Tongue (tissue), 2 donors: ENCODE data around the gene EPAS1. TPM values are rescaled to one million over a fixed set of nuclear protein-coding genes. Genes with fewer than 3 reads are reported as not detected.

Experiments used
- DNase-seq: peaks from one replicate; pipeline ENCODE4 v3.0.0-alpha.2; 2015
- total RNA-seq: library from RNA; depleted of rRNA; stranded (reverse); fragments of >200 nt; gene quantifications from one replicate; pipeline ENCODE4 v1.2.3, GENCODE V29; 2014

The EPAS1 gene
- total RNA-seq, 1 donor from 2014 or later = 83.4 TPM

GRCh38 chr2:46410273-46411244, 113.4 kb downstream of the EPAS1 start:
- DNase-seq = no peak

DNA sequence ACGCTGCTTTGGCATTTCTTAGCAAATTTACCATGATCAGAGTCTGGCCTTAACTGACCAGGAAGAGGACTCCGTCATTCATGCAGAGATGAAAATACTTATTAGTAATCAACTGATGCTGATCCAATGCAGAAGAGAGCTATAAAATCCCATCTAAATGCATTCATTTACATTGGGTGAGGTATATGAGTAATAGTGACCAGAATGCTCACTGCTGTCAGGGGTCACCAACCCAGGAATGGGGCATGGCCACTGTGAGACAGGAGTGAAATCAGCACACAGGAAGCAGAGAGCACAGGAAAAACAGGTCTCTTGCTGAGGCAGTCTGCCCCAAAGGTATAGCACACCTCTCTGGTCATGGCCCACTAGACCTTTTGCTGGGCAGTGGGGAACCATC, 114.0 kb downstream of the EPAS1 start:
- DNase-seq = no peak

DNA sequence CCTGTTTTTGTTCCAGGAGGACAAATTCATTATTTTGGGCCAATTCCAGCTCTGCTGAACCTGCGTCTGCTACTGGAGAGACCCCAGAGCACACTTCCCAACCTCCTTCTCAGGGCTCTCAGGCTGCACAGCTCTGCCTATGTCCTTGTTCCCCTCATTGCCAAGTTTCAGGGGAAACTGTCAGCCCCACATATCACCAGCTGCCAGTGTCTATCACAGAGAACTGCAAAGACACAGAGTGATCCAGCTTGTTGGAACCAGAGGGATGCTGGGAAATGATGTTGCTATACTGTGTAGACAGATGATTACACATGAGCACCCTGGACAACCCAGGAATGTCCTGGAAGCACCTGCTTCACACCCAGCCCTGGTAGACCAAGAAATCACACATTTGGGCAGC, 114.8 kb downstream of the EPAS1 start:
- DNase-seq = peak; percentile 85

GRCh38 chr2:46413111-46413510, 115.9 kb downstream of the EPAS1 start:
- no peak for DNase-seq

DNA sequence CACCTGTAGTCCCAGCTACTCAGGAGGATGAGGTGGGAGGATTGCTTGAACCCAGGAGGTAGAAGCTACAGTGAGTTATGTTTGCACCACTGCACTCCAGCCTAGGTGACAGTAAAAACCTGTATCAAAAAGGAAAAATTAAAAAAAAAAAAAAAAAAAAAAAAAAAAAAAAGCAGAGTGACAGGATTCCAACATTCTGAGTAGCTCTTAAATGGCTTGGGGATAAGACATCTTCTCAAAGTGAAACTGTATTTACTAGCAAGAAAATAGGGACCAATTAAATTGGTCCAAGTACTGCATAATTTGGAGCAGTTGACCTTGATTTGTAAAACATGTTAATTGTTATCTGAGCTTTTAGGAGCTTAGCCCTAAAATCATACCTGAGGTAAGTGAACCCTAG, 116.4 kb downstream of the EPAS1 start:
- DNase-seq = no peak

GRCh38 chr2:46414701-46415100, 117.5 kb downstream of the EPAS1 start:
- DNase-seq = no peak

DNA sequence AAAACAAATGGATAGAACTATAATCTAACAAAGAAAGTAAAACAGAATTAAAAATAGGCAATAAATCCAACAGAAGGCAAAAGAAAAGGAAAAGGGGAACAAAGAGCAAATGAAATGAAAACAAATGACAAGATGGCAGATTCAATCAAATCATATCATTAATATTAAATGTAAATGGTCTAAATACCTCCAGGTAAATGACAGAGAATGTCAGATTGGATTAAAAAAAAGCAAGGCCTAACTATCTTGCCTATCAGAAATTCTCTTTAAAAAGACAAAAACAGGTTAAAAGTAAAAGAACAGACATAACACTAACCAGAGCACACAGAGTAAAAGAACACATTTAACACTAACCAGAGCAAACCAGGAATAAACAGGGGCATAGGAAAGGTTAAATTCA, 119.1 kb downstream of the EPAS1 start:
- DNase-seq = no peak

DNA sequence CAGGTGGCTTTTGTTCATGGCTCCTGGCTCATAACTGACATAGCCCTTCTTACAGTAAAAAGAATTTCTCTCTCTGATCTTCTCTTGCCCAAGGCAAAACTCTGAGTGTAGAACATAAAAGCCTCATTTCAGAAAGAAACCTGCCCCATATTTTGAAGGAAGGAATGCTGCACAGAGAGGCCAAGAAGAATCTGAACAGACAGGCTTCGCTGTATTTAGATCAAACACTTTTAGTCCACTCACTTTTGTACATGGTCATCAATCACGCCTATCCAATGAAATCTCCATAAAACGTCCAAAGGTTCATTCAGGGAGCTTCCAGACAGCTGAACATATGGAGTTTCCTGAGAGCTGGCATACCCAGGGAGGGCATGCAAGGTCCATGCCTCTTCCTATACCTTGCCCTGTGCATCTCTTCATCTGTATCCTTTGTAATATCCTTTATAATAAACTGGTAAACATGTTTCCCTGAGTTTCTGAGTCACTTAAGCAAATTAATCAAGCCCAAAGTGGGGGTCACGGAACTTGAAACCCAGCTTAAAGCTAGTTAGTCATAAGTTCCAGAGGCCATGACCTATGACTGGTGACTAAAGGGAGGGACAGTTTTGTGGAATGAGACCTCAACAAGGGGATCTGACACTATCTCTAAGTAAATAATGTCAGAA, 119.7 kb downstream of the EPAS1 start:
- DNase-seq = no peak

- no peak for DNase-seq
Observed at GRCh38 chr2:46420945-46421344, 123.7 kb downstream of the EPAS1 start.

DNA sequence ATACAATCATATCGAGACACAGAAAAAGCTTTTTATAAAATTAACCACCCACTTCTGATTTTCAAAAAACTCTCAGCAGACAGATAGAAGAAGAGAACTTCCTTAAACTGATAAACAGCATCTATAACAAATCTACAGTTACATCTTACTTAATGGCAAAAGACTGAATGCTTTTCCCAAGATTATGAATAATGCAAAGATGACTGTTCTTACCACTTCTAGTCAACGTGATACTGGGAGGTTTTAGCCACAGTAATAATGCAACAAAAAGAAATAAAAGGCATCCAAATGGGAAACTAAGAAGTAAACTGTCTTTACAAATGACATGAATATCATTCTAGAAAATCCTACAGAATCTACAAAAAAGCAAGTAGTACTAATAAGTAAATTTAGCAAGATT, 124.2 kb downstream of the EPAS1 start:
- no peak for DNase-seq

DNA sequence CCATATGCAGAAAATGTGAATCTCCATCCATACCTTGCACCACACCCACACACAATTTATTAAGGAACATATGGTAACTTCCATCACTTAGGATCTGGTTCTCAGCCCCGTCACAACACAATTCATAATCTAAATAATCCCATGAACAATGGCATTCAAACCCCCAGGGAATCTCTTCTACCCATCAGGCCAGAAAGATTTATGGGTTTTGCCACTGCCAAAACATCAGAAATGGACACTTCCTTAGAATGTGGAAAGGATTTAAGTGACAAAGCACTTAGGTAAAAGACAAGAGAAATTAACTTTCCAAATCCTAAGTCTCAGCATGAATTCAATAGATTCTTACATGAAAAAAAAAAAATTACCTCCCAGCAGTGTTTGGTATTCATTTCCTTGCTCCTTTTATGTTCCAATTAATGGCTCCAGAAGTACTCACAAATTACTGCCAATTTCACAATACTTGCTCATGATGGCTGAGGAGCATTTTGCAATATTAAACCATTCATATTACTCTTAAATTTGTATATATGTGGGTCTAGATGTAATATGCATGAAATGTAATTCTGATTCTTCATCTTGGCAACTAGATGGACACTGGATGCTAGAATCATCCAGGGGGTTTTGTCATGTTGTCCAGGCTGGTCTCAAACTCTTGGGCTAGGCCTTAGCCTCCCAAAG, 125.6 kb downstream of the EPAS1 start:
- no peak for DNase-seq

GRCh38 chr2:46424937-46425336, 127.7 kb downstream of the EPAS1 start:
- no peak for DNase-seq

- no peak for DNase-seq
Observed at GRCh38 chr2:46428911-46429436, 131.8 kb downstream of the EPAS1 start.

DNA sequence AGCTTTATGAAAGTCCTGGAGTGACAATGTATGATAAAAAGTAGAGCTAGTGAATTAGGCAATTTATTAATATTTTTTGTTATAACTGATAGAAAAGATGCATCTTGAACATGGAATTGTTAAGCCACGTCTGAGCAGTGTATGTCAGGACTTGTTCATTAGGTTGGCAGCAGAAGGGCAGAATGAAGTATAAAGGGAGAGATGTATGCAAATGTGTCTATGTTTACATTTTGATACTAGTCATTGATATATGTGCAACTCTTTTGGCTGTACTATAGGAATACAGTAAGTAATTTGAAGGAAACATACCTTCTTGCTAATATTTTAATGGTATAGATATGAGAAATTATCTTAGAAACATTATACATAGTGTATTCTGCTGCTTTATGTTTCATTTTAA, 133.2 kb downstream of the EPAS1 start:
- no peak for DNase-seq

GRCh38 chr2:46430992-46431391, 133.8 kb downstream of the EPAS1 start:
- no peak for DNase-seq

DNA sequence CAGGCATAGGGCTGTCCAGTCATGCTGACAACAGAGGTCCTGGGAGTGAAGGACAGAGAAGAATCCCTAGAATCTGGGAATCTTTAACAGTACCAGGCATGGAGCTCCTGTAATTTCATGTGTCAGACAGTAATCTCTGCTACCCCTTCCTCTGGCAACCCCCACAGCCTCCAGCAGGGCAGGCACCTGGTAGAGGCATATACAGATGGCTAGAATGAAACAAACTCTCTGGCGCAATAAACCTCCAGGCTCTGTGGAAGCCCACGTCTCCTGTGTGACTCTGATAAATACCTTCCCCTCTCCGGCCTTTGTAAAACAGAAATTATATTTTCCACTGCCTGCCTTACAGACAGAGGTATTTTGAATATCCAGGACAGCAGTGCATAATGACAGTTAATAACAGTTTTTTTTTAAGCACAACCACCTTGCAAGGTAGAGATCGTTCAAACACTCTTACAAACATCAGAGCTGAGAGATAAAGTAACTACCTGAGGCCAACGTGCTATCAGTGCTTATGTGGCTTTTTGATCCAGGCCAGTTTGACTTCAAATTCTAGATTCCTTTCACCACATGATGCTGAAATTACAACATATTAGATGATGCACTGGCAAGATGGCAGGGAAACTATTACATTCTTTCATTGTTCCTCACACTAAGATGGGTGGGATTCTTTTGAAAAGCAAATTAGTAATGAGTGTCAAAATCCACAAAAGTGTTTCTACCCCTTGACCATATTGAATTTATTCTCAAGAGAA, 134.5 kb downstream of the EPAS1 start:
- no peak for DNase-seq

DNA sequence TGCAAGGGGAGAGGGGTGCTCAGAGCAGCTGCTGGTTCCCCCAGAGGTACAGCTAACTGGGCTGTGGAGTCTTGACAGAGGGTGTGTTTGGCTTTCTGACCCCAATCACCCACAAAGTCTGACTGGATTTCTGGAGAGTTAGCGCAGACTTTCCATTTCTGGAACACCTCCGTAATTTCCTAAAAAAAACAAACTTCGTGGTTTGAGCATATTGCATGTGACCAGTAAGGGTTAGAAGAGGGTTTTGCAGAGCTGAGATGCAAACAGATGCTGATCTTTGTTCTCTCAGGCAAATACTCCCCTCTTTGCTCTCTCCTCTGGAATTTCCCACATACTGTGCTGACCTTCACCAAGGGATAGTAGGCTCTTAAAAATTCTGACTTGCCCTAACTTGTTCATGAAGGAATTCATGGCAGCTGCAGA, 137.7 kb downstream of the EPAS1 start:
- no peak for DNase-seq

DNA sequence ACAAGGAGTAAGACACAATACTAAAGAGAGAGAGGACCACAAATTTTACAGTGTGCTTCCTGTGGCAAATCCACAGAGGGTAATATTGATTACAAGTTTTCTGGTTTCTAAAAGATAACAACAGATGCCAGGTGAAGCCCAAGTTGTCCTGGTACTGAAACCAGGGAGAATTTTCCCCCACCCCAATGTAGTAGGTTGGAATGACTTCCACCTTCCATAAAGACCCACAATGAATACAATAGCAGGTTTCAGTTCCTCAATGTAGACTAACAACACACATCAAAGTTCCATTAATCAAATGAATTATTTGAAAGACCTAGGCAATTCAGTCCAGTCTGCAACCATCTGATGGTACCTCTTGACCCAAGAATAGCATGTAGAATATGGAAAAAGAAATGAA, 138.1 kb downstream of the EPAS1 start:
- DNase-seq = no peak

GRCh38 chr2:46435796-46436360, 138.7 kb downstream of the EPAS1 start:
- DNase-seq = peak; percentile 43
